NT2/D1 (cell line): ENCODE results near the gene STK32B.

Experiments
- YY1 ChIP-seq: IDR thresholded peaks from 2 replicates; pipeline ENCODE4 v1.6.1; 2011; ENCODE audit not compliant: insufficient read length, insufficient read depth
- ZNF274 ChIP-seq: IDR thresholded peaks from 2 replicates; pipeline ENCODE4 v1.6.1; 2011; ENCODE audit warnings: mild to moderate bottlenecking, low read depth, low read length

GRCh38 chr4:5462896-5463295, 411.6 kb downstream of the STK32B start:
- no peak for TF ChIP-seq YY1
- no peak for TF ChIP-seq ZNF274
